Esophagus muscularis mucosa (tissue), 4 donors: ENCODE results near the gene ANP32B.

Experiments
- EP300 ChIP-seq: sonication (generic); formaldehyde crosslinking; IDR thresholded peaks from one replicate; pipeline ENCODE4 v1.6.1; 2017; ENCODE audit warnings: antibody characterized with exemption
- POLR2A ChIP-seq: fragments of 450-650 bp; IDR thresholded peaks from one replicate; pipeline ENCODE4 v1.6.1; 2017; ENCODE audit warnings: antibody characterized with exemption, moderate library complexity, mild to moderate bottlenecking, low read depth
- POLR2AphosphoS5 ChIP-seq, 2 donors: sonication (generic); formaldehyde crosslinking; IDR thresholded peaks; one replicate each; pipeline ENCODE4 v1.6.1; 2017; ENCODE audit warnings: antibody characterized with exemption in 2 of 2
- TF ChIP-seq, protein P1 (sequence below), 3 experiments: fragments of 200-600 bp in 2 of 3; fragments of 450-650 bp in 1 of 3; sonication (generic) in 2 of 3; IDR thresholded peaks; one replicate each; pipeline ENCODE4 v1.5.1; 2017 to 2019; ENCODE audit warnings: antibody characterized with exemption in 3 of 3, mild to moderate bottlenecking in 2 of 3, moderate library complexity in 1 of 3

DNA sequence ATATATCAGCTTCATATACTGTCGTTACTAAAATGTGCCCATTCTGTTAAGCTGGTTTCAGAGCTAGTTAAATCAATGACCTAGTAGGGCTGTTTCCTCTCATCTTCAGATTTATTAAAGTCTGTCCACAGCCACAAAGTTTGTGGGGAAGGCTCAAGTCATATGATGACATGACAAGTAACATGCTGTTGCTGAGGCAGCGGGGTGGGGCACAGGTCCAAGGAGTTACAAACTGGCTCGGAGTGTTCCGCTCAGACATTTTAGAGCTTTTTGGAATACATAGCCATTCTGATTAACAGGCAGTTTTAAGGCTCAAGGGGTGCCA lies 2.7 kb upstream of the ANP32B start:
- TF ChIP-seq, protein P1, sequence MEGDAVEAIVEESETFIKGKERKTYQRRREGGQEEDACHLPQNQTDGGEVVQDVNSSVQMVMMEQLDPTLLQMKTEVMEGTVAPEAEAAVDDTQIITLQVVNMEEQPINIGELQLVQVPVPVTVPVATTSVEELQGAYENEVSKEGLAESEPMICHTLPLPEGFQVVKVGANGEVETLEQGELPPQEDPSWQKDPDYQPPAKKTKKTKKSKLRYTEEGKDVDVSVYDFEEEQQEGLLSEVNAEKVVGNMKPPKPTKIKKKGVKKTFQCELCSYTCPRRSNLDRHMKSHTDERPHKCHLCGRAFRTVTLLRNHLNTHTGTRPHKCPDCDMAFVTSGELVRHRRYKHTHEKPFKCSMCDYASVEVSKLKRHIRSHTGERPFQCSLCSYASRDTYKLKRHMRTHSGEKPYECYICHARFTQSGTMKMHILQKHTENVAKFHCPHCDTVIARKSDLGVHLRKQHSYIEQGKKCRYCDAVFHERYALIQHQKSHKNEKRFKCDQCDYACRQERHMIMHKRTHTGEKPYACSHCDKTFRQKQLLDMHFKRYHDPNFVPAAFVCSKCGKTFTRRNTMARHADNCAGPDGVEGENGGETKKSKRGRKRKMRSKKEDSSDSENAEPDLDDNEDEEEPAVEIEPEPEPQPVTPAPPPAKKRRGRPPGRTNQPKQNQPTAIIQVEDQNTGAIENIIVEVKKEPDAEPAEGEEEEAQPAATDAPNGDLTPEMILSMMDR (IDR thresholded peaks at IDR 0.05), result no peak
- TF ChIP-seq POLR2A (no peak), POLR2AphosphoS5 (IDR thresholded peaks at IDR 0.05) (no peak), EP300 (no peak)
